Activated effector memory CD4-positive, alpha-beta T cell treated with anti-CD3 and anti-CD28 coated beads, Interleukin-2, amount 50 U/mL, for 16 hours (primary cell): Measurements from ENCODE around the gene DGCR8.

Source experiments
- DNase-seq: peaks from one replicate; pipeline ENCODE4 v3.0.0-alpha.2; 2020

The DGCR8 gene

DNA sequence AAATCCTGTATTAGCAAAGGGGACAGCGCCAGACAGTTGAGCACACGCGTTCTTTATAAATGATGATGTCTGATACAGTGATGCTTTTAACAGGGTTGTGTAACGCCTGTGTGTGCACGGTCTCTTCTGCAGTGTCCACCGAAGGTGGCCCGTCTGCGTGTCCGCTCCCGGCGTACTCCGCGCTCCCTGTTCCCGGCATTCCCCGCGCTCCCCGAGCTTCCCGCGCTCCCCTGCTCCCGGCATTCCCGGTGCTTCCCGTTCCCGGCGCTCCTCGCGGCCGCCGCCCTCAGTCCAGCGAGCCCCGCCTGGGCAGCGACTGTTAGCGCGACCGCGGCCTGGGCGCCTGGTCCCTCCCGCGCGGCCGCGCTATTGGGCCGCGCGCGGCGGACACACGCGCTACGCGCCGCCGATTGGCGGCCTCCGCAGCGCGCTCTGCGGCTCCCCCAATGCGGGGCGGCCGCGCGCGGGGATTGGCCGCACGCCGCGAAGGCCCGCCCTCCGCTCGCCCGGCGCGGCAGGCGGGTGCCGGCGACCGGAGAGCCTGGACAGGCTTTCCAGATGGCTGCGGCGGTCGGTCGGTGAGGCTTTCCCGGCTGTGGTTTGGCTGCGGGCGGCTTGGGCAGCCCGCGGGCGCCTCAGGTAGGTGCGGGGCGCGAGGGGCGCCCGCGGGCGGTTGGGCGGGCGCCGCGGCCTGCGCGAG is at the start of gene DGCR8:
DGCR8 (plus strand) TSS at position 497 of the 700 bp plus-strand sequence. CDS start 5,723 bp downstream, outside the sequence.
- peak; percentile 90 for DNase-seq

DNA sequence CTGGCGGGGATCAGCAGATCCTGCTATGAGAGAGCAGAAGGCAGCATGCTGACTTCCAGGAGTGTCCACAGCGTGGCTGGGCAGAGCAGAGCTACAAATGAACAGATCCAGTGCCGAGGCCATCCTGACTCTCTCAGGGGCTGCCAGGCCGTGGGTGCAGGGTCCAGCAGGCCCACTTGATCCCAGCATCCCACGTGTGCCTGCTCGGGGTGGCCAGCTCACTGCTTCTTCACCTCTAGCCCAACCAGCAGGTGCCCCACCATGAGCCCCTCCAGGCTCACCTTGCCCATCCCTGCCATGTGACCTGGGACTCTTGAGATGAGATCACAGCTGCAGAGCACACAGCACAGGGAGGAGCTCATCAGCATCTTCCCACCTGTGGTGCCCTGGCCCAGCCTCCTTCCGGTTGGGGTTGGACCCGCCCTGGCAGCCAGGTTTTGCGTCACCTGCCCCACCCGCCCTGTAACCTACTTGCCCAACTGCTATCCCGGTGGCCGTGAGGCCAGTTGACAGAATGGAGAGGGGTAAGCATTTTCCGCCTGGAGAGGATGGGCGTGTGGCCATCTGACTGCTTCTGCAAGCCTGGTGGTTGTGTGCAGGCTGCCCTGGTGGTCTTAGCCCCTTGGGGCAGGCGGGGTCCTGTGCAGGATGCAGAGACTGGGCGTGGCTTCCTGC is 48.2 kb upstream of the DGCR8 start:
- DNase-seq, result peak; percentile 82

DNA sequence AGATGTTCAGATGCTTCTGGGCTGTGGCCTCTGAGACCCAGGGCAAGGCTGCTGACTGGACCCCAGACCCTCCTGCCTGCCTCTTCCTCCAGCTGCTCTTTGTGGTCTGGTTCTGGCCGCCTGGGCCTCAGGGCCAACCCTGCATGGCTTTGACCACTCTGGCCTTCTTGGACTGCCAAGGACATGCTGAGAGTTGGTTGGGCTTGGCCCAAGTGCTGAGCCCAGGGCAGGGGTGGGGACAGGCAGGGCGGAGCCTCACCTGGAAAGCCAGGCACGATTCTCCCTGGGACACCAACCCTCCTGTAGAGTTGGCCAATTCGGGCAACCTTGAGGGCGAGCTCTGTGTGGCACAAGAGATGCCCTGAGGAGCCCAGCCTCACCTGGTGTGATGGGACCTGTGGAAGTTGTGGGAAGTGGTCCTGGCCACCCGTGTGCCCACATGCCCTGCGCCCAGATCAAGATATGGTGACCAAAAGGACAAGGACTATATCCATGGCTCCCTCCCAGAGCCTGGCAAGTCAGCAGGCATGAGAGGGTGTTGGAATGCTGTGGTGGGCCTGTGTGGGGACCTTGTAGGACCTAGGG is 47.5 kb upstream of the DGCR8 start:
- DNase-seq, result no peak

DNA sequence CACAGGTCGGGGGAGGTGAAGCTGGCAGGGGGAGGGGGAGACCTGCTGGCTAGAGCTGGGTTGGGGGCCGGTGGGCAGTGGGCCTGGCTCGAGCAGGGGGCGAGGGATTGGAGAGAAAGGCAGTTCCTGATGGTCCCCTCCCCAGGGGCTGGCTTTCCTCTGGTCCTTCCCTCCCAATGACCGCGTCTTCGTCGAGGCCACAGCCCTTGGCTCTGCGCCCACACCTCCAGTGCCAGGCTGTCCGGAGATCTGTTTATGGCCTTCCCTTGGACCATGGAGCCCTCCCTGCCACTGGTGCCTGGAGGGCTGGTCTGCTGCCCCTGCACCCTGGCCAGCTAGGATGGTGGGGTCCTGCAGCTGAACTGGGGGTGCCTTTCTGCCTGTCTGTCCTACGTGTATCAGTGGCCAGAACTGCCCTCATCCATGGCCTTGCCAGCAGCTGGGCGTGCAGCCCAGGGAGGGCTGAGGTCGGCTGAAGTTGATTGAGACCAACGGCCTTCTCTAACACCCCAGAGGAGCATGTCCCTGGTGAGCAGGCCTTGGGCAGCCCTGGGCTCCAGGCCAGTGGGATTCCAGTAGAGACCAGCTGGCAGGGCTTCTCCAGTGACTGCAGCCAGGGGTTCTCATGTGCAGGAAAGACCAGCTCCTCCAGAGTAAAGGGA is 46.9 kb upstream of the DGCR8 start:
- no peak for DNase-seq

DNA sequence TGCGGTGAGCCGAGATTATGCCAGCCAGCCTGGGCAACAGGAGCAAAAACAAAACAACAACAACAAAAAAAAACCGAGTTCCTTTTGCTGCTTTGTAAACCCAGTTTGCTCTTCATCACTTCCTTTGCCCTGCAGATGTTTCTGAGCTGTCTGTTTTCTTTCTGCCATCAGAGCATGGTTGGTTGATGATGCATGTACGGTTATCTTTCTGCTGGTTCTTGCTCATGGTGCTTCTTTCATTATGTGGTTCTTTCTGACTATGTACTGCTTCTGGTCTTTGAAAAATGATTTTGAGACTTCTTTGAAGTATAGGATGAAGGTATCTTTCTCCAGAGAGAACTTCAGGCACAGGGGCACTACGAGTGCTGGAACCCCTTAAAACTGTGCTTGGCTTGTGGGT is 45.9 kb upstream of the DGCR8 start:
- DNase-seq, result no peak

DNA sequence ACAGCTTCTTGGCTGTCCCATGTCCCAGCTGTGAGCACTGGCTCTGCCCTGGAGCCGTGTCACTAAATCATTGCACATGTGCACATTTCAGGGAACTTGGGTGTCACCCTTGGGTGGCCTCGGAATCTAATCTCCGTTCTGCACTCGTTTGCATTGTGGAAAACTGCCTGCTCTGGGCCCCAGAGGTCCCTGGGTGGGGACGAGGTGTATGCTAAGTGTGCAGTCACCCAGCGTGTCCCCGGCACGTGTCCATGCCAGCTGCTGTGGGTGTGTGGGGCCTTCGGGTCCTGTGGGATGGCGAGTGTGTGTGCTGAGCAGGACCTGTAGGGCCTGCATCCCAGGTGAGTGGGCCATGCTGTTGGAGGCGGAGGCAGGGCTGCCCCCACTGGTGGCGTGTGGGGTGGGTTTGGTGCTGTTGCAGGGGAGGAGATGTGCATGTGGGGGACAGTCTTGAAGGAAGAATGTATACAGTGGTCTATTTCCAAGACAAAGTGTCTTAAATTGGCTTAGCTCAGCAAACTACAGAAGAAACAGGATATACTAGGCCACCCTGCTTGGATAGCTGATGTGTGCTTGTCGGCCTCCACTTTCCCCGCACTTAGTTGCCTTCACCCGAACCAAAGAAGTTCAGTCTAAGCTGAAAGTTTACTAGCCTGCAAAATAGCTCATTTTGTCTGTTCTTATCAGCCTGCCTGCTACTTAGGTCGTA is 44.5 kb upstream of the DGCR8 start:
- DNase-seq, result no peak

DNA sequence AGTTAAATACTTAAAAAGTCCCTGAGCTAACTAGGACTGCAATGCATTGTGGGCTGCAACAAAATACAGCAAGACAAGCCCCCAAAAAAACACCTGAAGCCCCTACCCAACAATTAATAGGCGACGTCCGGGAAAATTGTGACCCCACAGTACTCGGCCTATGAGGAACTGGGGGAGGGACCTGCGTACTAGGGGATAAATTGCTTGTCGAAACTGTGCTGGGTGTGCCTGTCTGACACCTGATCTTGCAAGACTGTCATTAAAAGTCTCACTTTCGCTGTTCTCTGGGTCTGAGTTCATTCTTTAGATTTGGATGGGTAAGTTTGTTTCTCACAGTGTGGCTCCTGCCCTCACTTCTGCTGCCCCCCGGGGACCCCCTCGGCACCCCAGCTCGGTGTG is 44.0 kb upstream of the DGCR8 start:
- DNase-seq, result no peak

DNA sequence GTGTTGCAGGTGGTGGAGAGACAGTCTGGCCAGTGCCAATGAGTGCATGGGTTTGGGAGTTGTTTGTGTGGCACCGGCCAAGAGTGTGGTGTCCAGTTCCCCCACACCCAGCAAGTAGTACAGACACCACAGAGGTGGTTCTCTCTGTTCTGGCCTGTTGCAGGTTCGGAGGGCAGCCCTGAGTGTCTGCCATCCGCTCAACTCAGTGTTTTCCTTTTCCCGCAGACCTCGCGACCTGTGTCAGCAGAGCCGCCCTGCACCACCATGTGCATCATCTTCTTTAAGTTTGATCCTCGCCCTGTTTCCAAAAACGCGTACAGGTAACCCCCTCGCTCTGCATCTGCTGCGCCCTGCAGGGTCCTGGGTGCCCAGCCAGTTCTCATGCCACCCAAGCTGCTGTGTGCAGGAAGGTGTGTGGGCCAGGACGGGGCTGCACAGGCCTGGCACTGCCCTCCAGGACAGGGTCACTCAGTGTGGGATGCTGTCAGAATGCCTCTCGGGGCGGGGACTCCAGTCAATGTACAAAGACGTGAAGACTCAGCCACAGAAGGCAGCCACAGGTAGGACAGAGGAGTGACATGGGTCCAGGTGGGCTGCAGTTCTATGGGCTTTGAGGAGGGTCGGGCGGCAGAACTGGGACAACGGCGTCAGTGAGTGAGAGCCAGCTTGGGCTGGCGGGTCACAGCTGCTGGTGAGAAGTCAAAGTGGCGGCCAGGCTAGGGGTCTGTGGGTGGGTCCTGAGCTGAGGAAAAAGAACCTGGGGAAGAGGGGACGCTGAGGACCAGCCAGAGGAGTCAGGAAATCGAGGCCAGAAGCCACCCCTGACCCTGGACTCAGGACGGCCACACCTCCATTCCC is 43.3 kb upstream of the DGCR8 start:
- DNase-seq, result no peak

DNA sequence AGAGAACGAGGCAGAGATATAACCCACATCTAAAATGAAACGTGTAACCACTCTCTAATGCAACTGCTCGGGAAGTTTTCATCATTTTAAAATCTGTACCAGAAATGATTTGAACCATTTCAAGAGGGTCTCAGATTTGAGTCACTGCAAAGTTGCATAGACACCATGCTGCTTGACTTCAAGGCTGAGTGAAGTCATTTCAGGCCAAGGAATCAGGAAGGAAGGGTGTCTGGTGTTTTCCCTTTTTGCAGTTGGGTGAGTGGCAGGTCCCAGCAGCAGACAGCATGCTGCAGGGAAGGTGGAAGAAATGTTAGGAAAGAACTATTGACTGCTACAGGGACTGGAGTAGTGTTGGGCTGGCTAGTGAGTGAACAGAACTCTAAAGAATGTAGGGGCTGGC is 42.6 kb upstream of the DGCR8 start:
- DNase-seq, result no peak

DNA sequence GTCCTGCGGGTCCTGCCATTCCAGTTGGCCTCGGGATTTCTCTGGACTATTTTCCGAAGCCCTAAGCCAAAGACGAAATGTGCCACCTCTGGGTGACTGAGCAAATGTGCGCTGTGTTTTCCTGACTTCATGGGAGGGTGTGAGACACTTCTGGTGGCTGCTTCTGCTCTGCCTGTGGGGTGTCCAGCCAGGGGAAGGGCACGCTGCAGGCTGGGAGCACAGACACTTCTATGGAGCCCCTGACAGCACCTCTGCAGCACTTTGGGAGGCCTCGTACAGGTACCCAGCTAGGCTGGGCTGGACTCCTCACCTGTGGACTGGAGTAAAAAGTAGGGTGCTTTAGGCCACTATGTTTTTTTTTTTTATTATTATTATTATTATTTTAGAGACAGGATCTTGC is 41.5 kb upstream of the DGCR8 start:
- DNase-seq, result no peak

DNA sequence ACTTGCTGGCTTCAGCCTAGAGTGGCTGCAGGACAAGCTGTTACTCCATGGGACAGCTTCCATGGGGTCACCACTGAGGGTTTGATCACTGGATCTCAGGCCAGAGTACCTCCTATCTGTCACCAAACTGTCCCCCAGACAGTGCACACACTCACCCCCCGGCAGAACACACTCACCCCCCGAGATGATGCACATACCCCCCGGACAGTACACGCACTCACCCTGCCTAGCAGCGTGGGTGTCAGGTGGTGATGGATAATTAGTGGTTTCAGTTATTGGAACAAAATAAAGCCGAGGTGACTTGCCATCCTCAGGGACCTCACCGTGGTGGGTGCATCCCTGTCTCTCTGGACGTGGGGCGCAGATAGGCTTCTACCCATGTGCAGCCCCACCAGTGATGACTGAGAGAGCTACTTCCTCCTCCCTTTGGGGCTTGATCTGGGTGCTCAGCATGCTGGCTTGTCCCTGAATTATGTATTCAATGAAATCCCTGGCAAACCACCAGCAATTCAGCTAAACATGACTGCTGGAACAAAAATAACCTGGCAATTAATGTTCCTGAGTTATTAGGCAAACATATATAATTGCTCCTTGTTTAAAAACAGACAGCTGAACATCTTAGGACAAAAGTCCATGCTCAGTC is 40.2 kb upstream of the DGCR8 start:
- no peak for DNase-seq

DNA sequence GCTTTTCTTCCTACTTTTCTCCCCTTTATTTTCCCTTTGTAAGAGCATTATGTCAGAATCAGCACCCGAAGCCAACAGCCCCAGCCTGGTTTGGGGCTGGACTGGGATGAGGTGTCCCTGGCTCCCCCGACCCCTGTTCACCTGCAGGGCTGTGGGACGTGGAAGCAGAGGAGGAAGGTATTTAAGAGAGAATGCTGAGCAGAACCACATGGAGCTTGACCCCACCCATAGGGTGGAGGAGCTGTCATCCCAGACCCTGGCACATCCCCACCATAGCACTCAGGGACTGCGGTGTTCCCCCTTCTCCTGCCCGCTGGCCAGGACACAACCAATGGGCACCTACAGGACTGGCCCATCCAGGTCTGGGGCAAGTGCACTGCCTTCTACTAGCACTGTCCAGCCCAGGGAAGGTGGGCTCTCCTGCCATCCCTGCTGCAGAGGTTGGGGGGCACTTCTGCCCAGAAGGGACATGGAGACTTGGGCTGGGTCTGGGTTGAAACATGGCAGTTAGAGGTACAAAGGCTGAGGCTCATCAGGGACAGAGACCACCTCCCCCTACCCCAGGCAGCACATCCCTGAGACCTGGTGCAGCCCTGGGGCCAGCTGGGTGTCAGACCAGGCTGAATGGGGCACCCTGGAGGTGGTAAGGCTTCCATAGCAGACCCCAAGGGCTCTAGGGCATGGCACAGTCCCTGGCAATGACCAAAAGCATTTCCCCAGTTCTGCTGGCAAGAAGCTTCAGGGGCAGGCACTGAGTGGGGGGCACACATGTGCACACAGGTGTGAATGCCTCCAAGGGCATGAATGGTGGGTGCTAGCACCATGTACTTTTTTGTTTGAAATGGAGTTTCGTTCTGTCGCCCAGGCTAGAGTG is 39.5 kb upstream of the DGCR8 start:
- DNase-seq, result no peak

DNA sequence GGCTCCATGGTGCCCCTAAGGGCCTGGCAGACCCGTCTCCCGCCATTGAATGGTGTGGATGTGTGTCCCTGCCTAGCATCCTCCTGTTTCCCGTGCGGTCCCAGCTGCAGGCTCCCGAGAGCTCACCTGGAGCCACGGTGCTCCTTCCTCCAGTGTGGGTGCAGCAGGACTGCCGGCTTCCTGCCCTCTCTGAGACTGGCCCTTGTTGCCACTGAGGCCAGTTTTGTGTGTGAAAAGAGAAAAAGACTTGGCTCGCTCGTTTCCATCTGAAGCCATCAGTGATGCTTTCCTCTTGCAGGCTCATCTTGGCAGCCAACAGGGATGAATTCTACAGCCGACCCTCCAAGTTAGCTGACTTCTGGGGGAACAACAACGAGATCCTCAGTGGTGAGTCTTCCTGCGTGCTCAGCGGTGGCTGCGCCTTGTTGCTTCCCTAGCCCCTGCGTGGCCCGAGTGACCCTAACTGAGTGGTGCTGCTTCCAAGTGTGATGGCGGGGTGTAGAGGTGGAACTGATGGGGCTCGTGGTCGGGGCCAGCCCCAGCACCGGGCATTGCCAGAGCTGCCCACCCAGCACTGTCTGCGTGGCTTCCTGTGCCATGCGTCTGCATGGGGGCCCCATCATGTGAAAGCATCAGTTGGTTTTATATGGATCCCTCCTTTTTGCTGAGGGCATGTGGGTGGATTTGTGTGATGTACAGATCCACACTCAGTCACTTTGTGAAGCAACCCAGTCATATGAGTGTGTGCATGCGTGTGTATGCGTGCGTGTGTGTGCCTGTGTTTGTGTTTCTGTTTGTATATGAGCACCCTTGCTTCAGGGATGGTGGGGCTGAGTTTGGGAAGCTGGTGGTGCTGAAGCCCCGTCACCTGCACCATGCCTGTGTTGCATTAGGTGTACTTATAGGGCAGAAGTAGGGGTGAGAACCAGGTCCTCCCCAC is 36.7 kb upstream of the DGCR8 start:
- DNase-seq, result no peak

DNA sequence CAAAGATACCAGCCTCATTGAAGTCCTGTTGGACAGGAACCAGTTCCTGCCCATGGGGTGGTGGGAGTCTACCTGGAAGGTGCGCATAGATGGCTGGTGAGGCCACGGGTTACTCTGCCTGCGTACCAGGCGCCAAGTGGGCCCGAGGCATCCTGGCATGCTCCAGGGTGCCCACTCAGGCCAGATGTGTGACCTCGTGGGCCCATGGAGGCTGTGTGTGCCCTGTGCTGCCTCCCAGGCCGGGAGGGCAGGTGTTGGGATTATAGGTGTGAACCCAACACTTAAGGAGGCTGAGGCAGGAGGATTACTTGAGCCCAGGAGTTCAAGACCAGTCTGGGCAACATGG is 36.1 kb upstream of the DGCR8 start:
- no peak for DNase-seq

DNA sequence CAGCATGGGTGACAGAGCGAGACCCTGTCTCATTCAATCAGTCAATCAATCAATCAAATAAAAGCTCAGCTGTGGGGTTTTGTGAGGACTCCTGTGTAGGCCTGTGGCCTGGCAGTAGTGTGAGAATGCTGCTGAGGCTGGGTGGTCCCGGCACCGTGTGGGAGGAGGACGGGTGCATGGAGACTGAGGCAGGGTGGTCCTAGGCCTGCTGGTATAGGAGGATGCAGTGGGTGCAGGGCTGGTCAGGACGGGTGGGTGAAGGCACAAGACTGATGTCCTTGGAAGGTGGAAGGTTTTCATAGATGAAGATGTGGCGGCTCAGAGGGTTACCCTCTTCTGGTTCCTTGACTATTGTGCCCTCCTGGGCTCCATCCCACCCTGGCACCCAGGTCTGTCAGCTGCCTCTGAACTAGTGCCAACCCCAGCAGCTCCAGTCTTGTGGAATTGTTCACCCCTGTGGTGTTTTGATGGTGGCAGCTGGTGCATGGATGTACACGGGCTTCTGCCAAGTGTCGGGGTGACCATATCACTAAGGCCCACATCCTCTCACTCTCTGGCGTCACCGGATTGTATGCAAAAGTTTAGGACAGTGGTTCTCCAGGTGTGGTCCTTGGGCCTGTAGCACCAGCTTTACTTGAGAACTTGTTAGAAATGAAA is 35.4 kb upstream of the DGCR8 start:
- no peak for DNase-seq

DNA sequence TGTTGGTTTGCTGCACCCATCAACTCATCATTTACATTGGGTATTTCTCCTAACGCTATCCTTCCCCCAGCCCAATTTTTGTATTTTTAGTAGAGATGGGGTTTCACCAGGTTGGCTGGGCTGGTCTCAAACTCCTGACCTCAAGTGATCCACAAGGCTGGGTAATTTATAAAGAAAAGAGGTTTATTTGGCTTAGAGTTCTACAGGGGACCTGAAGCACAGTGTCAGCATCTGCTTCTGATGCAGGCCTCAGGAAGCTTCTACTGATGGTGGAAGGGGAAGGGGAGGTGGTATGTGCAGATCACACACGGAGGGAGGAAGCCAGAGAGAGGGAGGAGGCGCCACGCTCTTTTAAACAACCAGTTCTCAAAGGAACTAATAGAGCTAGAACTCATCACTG is 33.3 kb upstream of the DGCR8 start:
- DNase-seq, result no peak

DNA sequence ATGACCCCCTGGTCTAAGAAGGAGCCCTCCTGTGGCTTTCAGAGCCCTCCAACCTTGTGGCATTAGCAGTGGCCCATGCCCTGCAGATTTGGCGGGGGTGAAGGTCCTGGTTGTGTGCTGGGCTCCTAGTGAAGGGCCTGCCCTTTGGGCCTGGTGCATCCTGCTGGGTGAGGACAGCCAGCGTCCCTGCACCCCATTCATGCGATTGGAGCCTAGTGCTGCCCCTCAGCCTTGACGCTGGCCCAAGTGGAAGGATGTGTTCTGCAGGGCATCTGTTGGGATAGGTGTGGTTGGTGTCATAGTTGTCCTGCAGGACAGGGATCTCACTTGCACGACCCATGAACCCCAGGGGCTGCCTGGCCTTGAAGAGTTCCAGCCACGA is 28.1 kb upstream of the DGCR8 start:
- DNase-seq, result no peak

DNA sequence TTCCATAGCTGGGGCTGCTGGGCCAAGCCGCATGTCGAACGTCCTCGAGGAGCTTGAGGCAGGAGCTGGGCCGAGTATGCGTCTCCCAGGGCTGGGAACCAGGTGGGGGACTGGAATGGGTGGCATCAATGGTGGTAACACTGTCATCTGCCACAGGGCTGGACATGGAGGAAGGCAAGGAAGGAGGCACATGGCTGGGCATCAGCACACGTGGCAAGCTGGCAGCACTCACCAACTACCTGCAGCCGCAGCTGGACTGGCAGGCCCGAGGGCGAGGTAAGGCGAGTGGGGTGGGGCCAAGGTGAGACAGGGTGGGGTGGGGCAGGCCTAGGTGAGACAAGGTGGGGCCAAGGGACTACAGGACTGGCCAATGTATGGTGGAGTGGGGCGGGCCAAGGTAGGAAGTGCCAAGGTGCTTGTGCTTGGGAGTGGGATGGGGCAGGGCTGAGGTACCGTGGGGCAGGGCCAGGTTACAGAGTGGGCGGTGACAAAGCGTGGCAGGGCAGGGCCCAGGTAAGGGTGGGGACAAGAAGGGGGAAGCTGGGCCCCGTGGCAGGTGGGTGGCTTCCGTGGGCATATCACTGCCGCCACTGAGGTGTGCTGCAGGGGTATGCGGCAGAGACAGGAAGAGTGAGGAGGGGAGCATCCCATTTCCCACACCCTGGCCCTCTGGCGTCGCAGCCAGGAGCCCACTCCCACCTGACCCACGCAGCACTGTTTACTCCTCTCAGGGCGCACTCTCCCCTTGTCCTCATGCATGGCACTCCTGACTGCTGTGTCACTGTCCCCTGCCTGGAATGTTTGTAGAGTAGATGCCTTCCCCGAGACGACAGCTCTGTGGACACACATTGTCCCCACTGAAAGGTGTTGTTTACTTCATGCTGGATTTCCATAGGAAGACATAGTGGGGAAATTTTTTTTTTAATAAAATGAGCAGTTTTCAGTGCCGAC is 27.5 kb upstream of the DGCR8 start:
- DNase-seq, result no peak
